Renal cortex interstitium (tissue), 11 donors: ENCODE measurements around the gene NDOR1. TPM values are rescaled to one million over a fixed set of nuclear protein-coding genes. Genes with fewer than 3 reads are reported as not detected.

ENCODE experiments used
- DNase-seq, 11 donors: peaks; one replicate each; pipeline ENCODE4 v3.0.0-alpha.2; 2013; ENCODE audit warnings: low read depth in 9 of 11, low spot score in 4 of 11; ENCODE audit errors: extremely low read depth in 1 of 11
- polyA plus RNA-seq, 3 donors: library from polyadenylated mRNA; unstranded; fragments of 120-200 nt; gene quantifications; one replicate each; pipeline ENCODE4 v1.2.1, GENCODE V29; 2013; ENCODE audit not compliant: insufficient read length in 3 of 3

NDOR1 gene
- polyA plus RNA-seq, 3 donors = 8.2 to 15.1 (median 14.2) TPM

DNA sequence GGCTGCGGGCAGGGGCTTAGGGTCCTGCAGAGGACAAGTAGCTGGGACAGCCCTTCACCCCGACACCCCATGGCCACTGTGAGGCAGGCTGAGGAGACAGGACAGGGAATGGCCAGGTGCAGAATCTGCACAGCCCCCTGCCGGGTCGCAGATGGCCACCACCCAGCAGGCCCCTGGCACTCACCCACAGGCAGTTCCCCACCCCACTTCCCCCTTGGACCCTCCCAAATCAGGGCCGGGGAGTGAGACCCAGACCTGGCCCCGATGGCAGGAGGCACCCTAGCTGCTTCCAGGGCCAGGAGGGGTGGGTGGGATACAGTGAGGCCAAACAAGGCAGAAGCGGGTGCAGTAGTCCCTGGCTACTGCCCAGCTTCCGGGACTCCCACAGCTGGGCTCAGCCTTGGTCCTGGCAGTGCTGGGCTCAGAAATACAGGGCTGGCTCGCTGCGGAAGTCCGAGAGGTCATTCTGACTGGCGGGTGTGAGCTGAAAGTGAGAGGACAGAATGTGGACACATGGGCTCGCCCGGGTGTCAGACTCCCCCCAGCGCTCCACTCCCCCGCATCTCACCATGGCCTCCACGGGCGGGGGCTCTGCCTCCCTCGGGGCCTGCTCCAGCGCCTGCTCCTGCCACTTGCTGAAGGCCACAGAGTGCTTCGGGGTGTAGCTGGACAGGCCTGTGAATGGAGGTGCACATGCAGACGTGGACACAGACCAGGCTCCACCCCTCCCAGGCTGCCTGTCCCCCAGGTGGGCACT, 13.6 kb upstream of the NDOR1 start:
- DNase-seq = no peak

- DNase-seq = no peak
Observed at GRCh38 chr9:137192448-137192780, 13.1 kb upstream of the NDOR1 start.

DNA sequence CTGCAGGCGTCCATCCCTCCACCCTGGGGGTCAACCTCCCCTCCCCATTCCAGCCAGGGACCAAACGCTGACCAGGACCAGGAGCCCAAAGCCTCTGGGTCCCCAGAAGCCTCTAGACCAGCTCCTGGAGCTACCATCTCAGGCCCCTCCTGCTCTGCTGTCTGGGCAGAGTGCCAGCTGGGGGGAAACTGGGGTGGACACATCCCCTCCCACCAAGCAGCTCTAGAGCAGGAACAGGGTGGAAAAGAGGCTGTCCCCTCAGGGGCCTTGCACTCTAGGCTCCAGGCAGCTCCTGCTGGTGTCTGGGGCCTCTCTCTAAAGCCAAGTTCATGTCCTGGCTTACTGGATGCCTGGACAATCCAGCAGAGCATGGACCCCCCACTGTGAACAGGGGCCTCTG, 12.6 kb upstream of the NDOR1 start:
- DNase-seq = no peak

DNA sequence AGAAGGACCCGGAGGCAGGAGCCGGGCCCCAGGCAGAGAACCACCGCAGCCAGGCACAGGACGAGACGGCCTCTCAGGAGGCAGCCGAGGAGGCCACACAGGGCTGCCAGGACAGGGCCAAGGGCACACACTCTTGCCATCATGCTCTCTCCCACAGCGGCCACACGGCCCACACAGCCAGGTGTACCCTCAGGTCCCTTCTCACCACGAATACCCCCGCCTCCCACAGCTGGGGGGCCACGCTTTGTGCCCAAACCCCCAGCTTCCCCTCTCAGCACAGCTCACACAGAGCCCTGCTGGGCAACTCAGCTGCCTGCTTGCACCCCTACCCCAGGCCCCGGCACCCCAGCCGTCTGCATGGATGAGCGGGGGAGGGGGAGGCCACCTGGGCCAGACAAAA, 11.7 kb upstream of the NDOR1 start:
- DNase-seq = no peak

DNA sequence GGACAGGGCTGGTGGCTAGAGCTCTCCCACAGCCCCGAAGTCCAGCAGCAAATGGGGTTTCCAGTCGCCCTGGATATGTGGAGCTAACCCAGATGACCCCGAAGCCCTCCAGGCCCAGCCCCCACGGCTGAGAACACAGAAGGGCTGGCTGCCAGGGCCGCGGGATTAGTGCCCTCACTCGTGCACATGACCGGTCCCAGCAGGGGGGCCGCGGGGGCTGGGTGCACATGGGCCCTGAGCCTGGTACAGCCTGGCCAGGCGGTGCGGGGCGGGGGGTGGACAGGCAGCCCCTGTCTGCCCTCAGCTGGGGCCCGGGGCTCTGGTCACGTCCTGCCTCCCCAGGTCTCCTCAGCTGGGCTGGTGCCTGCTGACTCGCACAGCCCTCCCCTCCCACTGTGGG, 11.1 kb upstream of the NDOR1 start:
- DNase-seq = no peak

GRCh38 chr9:137194909-137195308, 10.6 kb upstream of the NDOR1 start:
- no peak for DNase-seq

DNA sequence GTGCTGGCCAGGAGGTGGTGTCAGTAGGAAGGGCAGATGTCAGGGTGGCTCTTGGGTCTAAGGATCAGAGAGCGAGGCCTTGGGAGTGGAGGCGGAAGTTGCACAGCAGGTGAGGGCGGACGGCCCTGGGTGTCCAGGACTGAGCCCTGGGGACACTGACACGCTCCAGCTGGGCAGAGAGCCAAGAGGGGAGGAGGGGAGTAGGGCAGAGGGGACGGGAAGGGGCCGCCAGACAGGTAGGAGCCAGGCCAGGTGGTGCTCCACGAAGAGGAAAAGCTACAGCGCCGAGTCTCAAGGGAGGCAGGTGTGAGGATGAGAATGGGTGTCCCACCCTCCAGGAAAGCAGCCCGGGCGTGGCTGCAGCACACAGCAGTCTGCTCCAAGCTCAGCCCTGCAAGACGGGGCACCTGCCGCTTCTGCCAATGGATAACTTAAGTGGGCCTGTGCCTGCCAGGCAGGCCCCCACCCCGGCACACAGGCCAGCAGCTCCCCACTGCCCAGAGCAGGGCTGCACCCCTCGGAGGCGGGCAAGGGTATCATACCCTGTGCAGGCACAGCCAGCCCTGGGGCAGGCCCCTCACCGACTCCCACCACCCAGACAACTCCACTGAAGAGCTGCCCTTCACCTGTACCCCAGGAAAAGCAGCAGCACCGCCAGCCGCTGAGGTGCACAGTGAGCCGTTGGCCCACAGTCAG, 9.8 kb upstream of the NDOR1 start:
- no peak for DNase-seq

DNA sequence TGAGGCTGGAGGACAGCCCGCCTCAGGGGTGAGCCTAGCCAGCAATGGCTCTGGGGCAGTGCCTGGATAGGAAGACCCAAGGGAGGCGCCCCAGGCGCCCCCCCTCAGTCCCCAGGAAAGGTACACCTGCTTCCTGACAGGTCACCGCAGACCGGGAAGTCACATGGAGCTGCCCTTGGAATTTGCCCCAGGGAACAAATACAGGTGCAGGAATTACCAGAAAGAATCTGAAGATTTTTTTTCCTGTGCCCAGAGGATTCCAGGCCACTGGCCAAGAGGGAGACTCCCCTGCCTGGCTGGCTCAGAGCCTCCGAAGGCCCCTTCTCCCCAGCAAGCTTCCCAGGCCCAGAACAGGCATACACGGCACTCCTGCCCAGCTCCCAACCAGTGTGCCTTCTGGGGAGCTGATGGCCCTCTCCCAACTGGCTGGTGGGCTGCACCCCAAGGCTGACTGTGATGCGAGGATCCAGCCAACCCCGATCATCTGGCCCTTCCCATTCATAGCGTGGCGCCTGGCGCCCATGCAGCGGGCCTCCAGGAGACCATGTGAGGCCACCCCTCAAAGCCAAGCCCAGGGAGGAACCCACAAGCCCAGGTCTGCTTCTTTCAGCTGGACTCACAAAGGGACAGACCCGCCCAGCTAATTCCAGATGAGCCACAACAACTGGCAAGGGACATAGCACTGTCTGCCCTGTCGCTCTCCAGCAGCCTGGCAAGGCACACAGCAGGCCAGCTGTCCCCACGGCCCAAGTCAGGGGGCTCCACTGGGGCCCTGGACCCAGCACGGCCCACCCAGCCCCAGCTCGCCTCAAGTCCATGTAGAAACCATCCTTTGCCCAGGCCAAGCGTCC, 7.2 kb upstream of the NDOR1 start:
- DNase-seq = no peak

DNA sequence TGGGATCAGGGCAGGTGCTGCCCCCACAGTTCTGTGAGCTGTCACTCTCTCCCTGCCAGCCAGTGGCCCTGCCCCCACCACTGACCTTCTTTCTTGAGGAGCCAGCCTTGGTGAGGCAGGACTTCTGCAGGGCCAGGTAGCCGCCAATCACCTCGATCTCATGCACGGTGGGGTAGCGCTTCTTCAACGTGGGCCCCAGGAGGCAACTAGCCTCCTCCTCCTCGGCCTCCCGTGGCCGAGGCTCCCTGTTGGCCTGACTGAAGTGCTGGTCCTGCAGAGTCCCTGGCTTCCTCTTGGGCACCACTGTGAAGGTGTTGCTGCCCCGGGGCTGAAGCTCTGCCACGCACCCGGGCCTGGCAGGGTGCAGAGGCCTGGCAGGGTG, 6.6 kb upstream of the NDOR1 start:
- no peak for DNase-seq

DNA sequence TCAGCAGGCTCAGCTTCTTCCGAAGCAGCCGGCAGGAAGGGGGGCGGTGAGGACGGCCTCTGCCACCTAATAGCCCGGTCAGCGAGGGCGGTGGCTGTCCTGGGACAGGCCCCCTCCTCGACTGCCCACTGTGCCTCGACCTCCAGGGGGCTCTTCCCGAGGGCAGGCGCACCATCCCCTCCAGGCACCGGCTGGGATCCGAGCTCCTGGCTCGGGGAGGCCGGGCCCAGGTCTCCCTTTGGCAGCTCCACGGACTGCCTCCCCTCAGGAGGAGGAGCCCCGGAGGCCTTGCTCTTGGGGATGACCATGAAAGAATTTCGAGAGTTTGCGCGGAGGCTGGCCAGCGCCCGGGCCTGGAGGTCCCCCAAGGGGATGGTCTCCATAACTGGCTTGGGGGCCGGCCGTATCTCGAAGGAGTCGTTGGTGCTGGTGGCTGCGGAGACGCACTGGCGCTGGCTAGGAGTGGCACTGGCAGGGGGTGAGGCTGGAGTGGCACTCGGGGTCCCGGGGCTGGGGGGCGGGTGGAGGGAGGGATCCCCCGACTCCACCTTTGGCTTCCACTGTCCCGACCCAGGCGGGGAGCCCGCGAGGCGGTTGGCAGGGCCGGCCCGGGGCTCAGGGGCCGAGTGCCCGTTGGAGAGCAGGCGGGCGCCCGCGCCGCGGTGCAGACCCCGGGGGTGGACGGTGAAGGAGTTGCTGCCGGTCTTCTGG, 5.9 kb upstream of the NDOR1 start:
- DNase-seq = no peak

- peak; percentile 94 to 99 (median 98) for DNase-seq
Observed at GRCh38 chr9:137200311-137201204, 4.9 kb upstream of the NDOR1 start, which contains the start of gene TPRN. Gene TPRN (minus strand): TSS chr9:137200741. CDS start chr9:137200711, 30 bp downstream.

GRCh38 chr9:137201205-137201868, 4.2 kb upstream of the NDOR1 start:
- DNase-seq = no peak

DNA sequence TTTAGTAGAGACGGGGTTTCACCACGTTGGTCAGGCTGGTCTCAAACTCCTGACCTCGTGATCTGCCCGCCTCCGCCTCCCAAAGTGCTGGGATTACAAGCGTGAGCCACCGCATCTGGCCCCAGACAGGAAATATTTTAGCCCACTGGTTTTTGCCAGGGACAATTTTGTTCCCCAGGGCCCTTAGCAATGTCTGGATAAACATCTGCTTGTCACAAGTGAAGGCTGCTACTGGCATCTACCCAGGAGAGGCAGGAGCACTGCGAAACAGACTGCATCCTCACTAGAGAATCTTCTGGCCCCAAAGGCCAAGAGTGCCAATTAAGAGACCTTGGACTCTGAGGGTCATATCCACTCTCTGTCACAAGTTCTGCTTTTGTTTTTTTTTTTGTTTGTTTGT, 2.5 kb upstream of the NDOR1 start:
- DNase-seq = no peak

- no peak for DNase-seq
Observed at GRCh38 chr9:137204731-137205125, 772 bp upstream of the NDOR1 start.

DNA sequence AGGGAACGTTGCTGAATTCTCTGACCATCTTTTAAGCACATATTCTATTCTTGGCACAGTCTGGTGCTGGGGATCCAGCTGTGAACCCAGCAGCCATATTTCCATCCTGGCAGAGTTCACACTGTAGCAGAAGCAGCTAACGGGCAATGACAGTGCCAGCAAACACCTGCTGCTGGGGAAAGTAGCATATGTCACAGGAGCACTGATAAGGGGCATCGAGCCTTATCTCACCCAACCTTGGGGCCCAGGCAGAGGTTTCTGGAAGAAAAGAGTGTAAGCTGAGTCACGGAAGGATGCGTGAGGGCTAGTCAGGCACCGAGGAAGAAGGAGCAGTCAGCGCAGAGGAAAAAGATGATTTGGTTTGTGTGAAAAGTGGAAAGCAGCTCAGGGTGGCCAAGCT, 1.1 kb downstream of the NDOR1 start:
- DNase-seq = no peak

GRCh38 chr9:137211532-137211931, 6.0 kb downstream of the NDOR1 start:
- DNase-seq = no peak

DNA sequence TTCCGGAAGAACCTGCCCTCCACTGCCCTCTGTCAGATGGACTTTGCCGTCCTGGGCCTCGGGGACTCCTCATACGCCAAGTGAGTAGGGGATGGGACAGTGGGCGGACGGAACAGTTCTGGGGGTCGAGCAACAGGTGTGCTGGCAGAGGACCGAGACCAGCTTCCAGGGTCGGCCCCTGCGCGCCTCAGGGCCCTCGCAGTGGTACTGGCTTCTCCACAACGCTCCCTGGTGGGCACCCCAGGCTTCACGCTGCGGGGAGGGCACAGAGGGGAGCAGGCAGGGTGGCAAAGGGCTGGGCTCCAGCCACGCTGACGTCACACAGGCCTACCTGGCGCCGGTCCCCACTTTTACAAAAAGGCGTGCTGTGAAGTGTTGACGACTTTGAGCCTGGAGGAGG, 7.0 kb downstream of the NDOR1 start:
- no peak for DNase-seq
